ENCODE data around the gene PRSS8. TPM values are rescaled to one million over a fixed set of nuclear protein-coding genes. Genes with fewer than 3 reads are reported as not detected.

The PRSS8 gene
- total and polyA plus RNA-seq, 8 donors, result 32.5 to 89.3 (median 63.9) TPM

DNA sequence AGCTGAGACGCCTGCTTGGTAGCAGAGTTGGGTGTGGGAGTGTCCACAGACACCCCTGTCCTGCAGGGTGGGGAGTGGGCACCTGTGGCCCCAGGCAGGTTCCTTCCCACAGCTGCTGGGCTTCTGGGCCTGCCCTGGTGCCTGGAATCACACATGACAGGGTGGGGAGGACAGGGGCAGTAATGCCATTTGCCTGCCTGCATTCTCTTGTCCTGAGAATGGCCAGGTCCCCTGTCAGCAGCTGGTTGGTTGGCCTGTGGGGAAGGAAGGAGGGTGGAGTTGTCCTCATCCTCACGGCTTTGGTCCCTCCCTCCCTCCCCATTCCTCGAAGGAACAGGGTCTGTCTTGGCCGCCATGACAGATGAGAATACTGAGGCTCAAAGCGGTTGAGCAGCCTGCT lies 52.0 kb downstream of the PRSS8 start:
- no peak for ATAC-seq
- Histone ChIP-seq H3K27ac (no peak overlapping the region), H3K4me3 (no peak overlapping the region), H3K36me3 (peaks cover 0 to 24% (median 13%) of the 10 kb centered on the region in 3 donors), H3K4me1 (no peaks in the 10 kb centered on the region), H3K27me3 (no peaks in the 10 kb centered on the region), H3K9me3 (no peaks in the 10 kb centered on the region)
- TF ChIP-seq CTCF (IDR thresholded peaks at IDR 0.05), result no peak
- no peak for FAIRE-seq
- intact Hi-C loops (cut with DNase I), result loop anchor here in 1 of 3 donors (10.0 kb wide), 1 partner anchor 99 kb away; the partner anchor contains the start of gene HSD3B7
- WGBS, 2 donors, result 73 to 77% methylated on average over 5 of the region's 5 CpGs
- no peak for DNase-seq

DNA sequence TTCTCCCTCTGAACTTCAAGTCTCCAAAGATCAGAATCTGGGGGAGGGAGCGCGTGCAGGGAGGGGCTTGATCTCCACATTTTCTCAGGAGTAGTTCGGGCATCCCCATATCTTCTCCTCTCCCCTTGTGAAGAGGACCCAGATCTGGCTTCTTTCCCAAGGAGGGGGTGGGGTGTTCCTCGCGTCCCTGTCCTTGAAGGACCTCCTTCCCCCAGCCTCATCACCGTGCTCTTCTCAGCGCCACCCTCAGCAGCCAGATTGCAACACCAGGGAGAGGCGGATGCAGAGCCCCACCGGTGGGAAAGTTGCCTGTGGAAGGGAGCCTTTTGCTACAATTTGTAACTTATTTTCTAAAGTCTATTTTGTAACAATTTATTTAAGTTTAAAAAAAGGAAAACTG lies 52.4 kb downstream of the PRSS8 start:
- Histone ChIP-seq H3K9me3 (no peaks in the 10 kb centered on the region), H3K4me1 (no peaks in the 10 kb centered on the region), H3K36me3 (peaks cover 0 to 29% (median 14%) of the 10 kb centered on the region in 3 donors), H3K27me3 (no peaks in the 10 kb centered on the region), H3K27ac (no peak overlapping the region), H3K4me3 (no peak overlapping the region)
- ATAC-seq, result no peak
- FAIRE-seq, result no peak
- DNase-seq, result no peak
- intact Hi-C loops (cut with DNase I), result loop anchor here in 1 of 3 donors (10.0 kb wide), 1 partner anchor 98 kb away; the partner anchor contains the start of gene HSD3B7
- WGBS, 2 donors, result 71% methylated on average over 9 of the region's 9 CpGs
- no peak for TF ChIP-seq CTCF (IDR thresholded peaks at IDR 0.05)

- no peak overlapping the region for H3K4me3 ChIP-seq
- FAIRE-seq, result no peak
- no peak overlapping the region for H3K27ac ChIP-seq
- peak in 1 of 6 donors; percentile 8 for DNase-seq
- ATAC-seq, result no peak
- no peak for TF ChIP-seq CTCF (IDR thresholded peaks at IDR 0.05)
- peaks cover 0 to 33% (median 19%) of the 10 kb centered on the region in 3 donors for H3K36me3 ChIP-seq
- WGBS, 2 donors, result 75 to 82% methylated on average over 14 of the region's 14 CpGs
- no peaks in the 10 kb centered on the region for H3K4me1 ChIP-seq
- intact Hi-C loops (cut with DNase I), result loop anchor here in 1 of 3 donors (10.0 kb wide), 1 partner anchor 98 kb away; the partner anchor contains the start of gene HSD3B7
- no peaks in the 10 kb centered on the region for H3K9me3 ChIP-seq
- H3K27me3 ChIP-seq, result no peaks in the 10 kb centered on the region
Observed at GRCh38 chr16:31082368-31083045, 53.0 kb downstream of the PRSS8 start.

Other genes starting within 250 kb of the PRSS8 start
- 10 to 100 TPM in 4 of 6 donors, 1 to 10 TPM in 2; 9.2 to 14.1 (median 10.7) TPM for gene BCL7C, start 241.7 kb downstream of the PRSS8 start, total RNA-seq
- 10 to 100 TPM; 22.3 to 29.3 TPM for gene BCL7C, start 241.7 kb downstream of the PRSS8 start, polyA plus RNA-seq
- gene CTF1, start 239.1 kb downstream of the PRSS8 start, total RNA-seq, result 1 to 10 TPM; 1.6 to 3.2 (median 1.9) TPM
- gene CTF1, start 239.1 kb downstream of the PRSS8 start, polyA plus RNA-seq, result 1 to 10 TPM; 2.5 to 2.9 TPM
- 10 to 100 TPM in 1 of 6 donors, 1 to 10 TPM in 5; 3.8 to 13.5 (median 4.6) TPM for gene FBXL19, start 212.2 kb downstream of the PRSS8 start, total RNA-seq
- 10 to 100 TPM; 10.1 to 26.8 TPM for gene FBXL19, start 212.2 kb downstream of the PRSS8 start, polyA plus RNA-seq
- 10 to 100 TPM in 4 of 6 donors, 1 to 10 TPM in 2; 8.6 to 12.5 (median 11.4) TPM for gene ORAI3, start 186.7 kb downstream of the PRSS8 start, total RNA-seq
- 10 to 100 TPM in 1 of 2 donors, 1 to 10 TPM in 1; 9.5 to 10.3 TPM for gene ORAI3, start 186.7 kb downstream of the PRSS8 start, polyA plus RNA-seq
- gene SETD1A, start 178.0 kb downstream of the PRSS8 start, total RNA-seq, result 10 to 100 TPM in 1 of 6 donors, 1 to 10 TPM in 5; 6.5 to 10.6 (median 8.3) TPM
- gene SETD1A, start 178.0 kb downstream of the PRSS8 start, polyA plus RNA-seq, result 10 to 100 TPM; 12.8 to 17.9 TPM
- 10 to 100 TPM; 14.2 to 32.1 (median 17.3) TPM for gene HSD3B7, start 150.5 kb downstream of the PRSS8 start, total RNA-seq
- gene HSD3B7, start 150.5 kb downstream of the PRSS8 start, polyA plus RNA-seq, result 10 to 100 TPM; 16.6 to 28.4 TPM
- gene STX1B, start 125.1 kb downstream of the PRSS8 start, total RNA-seq, result 1 to 10 TPM in 1 of 6 donors, under 1 TPM in 5; 0.16 to 1.4 (median 0.56) TPM
- gene STX1B, start 125.1 kb downstream of the PRSS8 start, polyA plus RNA-seq, result 1 to 10 TPM in 1 of 2 donors, under 1 TPM in 1; 0.82 to 2.4 TPM
- 10 to 100 TPM; 22.2 to 48.9 (median 26.9) TPM for gene STX4, start 102.2 kb downstream of the PRSS8 start, total RNA-seq
- 10 to 100 TPM; 91.8 to 94.4 TPM for gene STX4, start 102.2 kb downstream of the PRSS8 start, polyA plus RNA-seq
- 1 to 10 TPM; 1.5 to 5.5 (median 3.3) TPM for gene ZNF668, start 61.5 kb downstream of the PRSS8 start, total RNA-seq
- 1 to 10 TPM; 4.5 to 6.4 TPM for gene ZNF668, start 61.5 kb downstream of the PRSS8 start, polyA plus RNA-seq
- 10 to 100 TPM in 1 of 6 donors, 1 to 10 TPM in 5; 5.6 to 12.6 (median 7.0) TPM for gene ZNF646, start 61.3 kb downstream of the PRSS8 start, total RNA-seq
- 10 to 100 TPM in 1 of 2 donors, 1 to 10 TPM in 1; 3.9 to 10.7 TPM for gene ZNF646, start 61.3 kb downstream of the PRSS8 start, polyA plus RNA-seq
- 1 to 10 TPM in 5 of 6 donors, under 1 TPM in 1; 0.52 to 2.1 (median 1.3) TPM for gene PRSS53, start 46.8 kb downstream of the PRSS8 start, total RNA-seq
- 1 to 10 TPM; 5.3 to 8.2 TPM for gene PRSS53, start 46.8 kb downstream of the PRSS8 start, polyA plus RNA-seq
- 10 to 100 TPM; 37.7 to 54.3 (median 49.7) TPM for gene VKORC1, start 40.9 kb downstream of the PRSS8 start, total RNA-seq
- gene VKORC1, start 40.9 kb downstream of the PRSS8 start, polyA plus RNA-seq, result 10 to 100 TPM; 50.2 to 90.9 TPM
- gene BCKDK, start 27.3 kb downstream of the PRSS8 start, total RNA-seq, result 10 to 100 TPM; 25.7 to 64.2 (median 37.0) TPM
- gene BCKDK, start 27.3 kb downstream of the PRSS8 start, polyA plus RNA-seq, result 10 to 100 TPM; 27.4 to 30.7 TPM
- 10 to 100 TPM; 31.5 to 40.7 (median 37.6) TPM for gene KAT8, start 18.1 kb downstream of the PRSS8 start, total RNA-seq
- gene KAT8, start 18.1 kb downstream of the PRSS8 start, polyA plus RNA-seq, result 10 to 100 TPM; 56.0 to 71.7 TPM
- 1 to 10 TPM in 2 of 6 donors, under 1 TPM in 4; 0.14 to 3.1 (median 0.79) TPM for gene PRSS36, start 14.3 kb upstream of the PRSS8 start, total RNA-seq
- 1 to 10 TPM; 1.9 to 2.7 TPM for gene PRSS36, start 14.3 kb upstream of the PRSS8 start, polyA plus RNA-seq
- 100 to 1,000 TPM in 3 of 6 donors, 10 to 100 TPM in 3; 69.4 to 134 (median 89.7) TPM for gene FUS, start 44.4 kb upstream of the PRSS8 start, total RNA-seq
- 100 to 1,000 TPM; 243 to 379 TPM for gene FUS, start 44.4 kb upstream of the PRSS8 start, polyA plus RNA-seq
- 10 to 100 TPM in 2 of 6 donors, 1 to 10 TPM in 4; 3.3 to 27.3 (median 6.7) TPM for gene PYCARD, start 67.0 kb upstream of the PRSS8 start, total RNA-seq
- 10 to 100 TPM; 13.9 to 14.1 TPM for gene PYCARD, start 67.0 kb upstream of the PRSS8 start, polyA plus RNA-seq
- under 1 TPM in 1 of 6 donors, not detected in 5; 0.12 TPM for gene TRIM72, start 78.4 kb upstream of the PRSS8 start, total RNA-seq
- under 1 TPM; under 0.01 to 0.02 TPM for gene TRIM72, start 78.4 kb upstream of the PRSS8 start, polyA plus RNA-seq
- gene PYDC1, start 81.4 kb upstream of the PRSS8 start, total RNA-seq, result not detected
- not detected for gene PYDC1, start 81.4 kb upstream of the PRSS8 start, polyA plus RNA-seq
- gene ITGAM, start 124.2 kb upstream of the PRSS8 start, total RNA-seq, result 10 to 100 TPM in 1 of 6 donors, 1 to 10 TPM in 3, under 1 TPM in 2; 0.32 to 15.9 (median 2.3) TPM
- 1 to 10 TPM; 1.8 to 3.5 TPM for gene ITGAM, start 124.2 kb upstream of the PRSS8 start, polyA plus RNA-seq
- gene ITGAX, start 219.4 kb upstream of the PRSS8 start, total RNA-seq, result 10 to 100 TPM in 2 of 6 donors, 1 to 10 TPM in 2, under 1 TPM in 2; 0.56 to 21.5 (median 1.8) TPM
- 1 to 10 TPM; 1.2 to 3.0 TPM for gene ITGAX, start 219.4 kb upstream of the PRSS8 start, polyA plus RNA-seq